ENCODE measurements around the gene COL8A2. TPM values are rescaled to one million over a fixed set of nuclear protein-coding genes. Genes with fewer than 3 reads are reported as not detected.

COL8A2 gene
- total and polyA plus RNA-seq, 2 donors: 6.7 to 11.5 TPM

DNA sequence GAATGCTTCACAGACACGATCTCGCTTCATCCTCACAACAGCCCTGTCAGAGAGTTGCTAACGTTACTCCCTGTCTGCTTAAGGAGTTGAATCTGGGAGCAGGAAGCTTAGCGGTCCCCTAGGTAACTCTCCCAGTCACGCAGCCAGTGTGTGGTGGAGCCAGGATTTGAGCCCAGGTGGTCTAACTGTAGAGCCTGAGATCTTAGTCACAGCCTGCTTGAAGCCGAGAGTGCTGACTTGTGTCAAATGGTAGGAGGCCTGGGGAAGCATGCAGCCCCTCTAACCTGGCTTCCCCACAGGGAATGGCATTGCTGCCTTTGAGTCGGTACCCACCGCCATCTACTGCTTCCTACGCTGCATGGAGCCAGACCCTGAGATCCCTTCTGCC is 32.2 kb downstream of the COL8A2 start:
- H3K9me3 ChIP-seq (ENCODE audit: control insufficient read depth in 2 of 2, insufficient read depth in 1 of 2, low read length in 1 of 2): no peaks in the 10 kb centered on the region
- no peak overlapping the region for H3K4me3 ChIP-seq (ENCODE audit: low read length in 2 of 2)
- H3K27me3 ChIP-seq (ENCODE audit: control insufficient read depth in 2 of 2, insufficient read depth in 1 of 2, low read length in 1 of 2): no peaks in the 10 kb centered on the region
- H3K4me1 ChIP-seq (ENCODE audit: control insufficient read depth in 2 of 2, insufficient read depth in 2 of 2, low read length in 2 of 2): peaks cover 11 to 18% of the 10 kb centered on the region in 2 donors
- WGBS: 98% methylated on average over 9 of the region's 9 CpGs
- peaks cover 48 to 51% of the 10 kb centered on the region in 2 donors for H3K36me3 ChIP-seq (ENCODE audit: control insufficient read depth in 2 of 2, insufficient read depth in 2 of 2, low read length in 1 of 2)
- no peak for DNase-seq (ENCODE audit: low read depth in 6 of 9, low spot score in 9 of 9)
- H3K27ac ChIP-seq (ENCODE audit: low read depth in 1 of 2, low read length in 1 of 2): no peak overlapping the region

- DNase-seq (ENCODE audit: low read depth in 6 of 9, low spot score in 9 of 9): no peak
- Histone ChIP-seq H3K27me3 (ENCODE audit: control insufficient read depth in 2 of 2, insufficient read depth in 1 of 2, low read length in 1 of 2) (no peaks in the 10 kb centered on the region), H3K9me3 (ENCODE audit: control insufficient read depth in 2 of 2, insufficient read depth in 1 of 2, low read length in 1 of 2) (no peaks in the 10 kb centered on the region), H3K4me1 (ENCODE audit: control insufficient read depth in 2 of 2, insufficient read depth in 2 of 2, low read length in 2 of 2) (peaks cover 11 to 18% of the 10 kb centered on the region in 2 donors), H3K36me3 (ENCODE audit: control insufficient read depth in 2 of 2, insufficient read depth in 2 of 2, low read length in 1 of 2) (peaks cover 48 to 51% of the 10 kb centered on the region in 2 donors), H3K4me3 (ENCODE audit: low read length in 2 of 2) (no peak overlapping the region), H3K27ac (ENCODE audit: low read depth in 1 of 2, low read length in 1 of 2) (no peak overlapping the region)
- 99% methylated on average over 17 of the region's 17 CpGs for WGBS
These were observed 32.7 kb downstream of the COL8A2 start for GRCh38 chr1:36092166-36092797.

GRCh38 chr1:36091698-36092097 is 33.3 kb downstream of the COL8A2 start:
- no peak overlapping the region for H3K27ac ChIP-seq (ENCODE audit: low read depth in 1 of 2, low read length in 1 of 2)
- peaks cover 48 to 51% of the 10 kb centered on the region in 2 donors for H3K36me3 ChIP-seq (ENCODE audit: control insufficient read depth in 2 of 2, insufficient read depth in 2 of 2, low read length in 1 of 2)
- H3K4me3 ChIP-seq (ENCODE audit: low read length in 2 of 2): no peak overlapping the region
- 97% methylated on average over 13 of the region's 13 CpGs for WGBS
- DNase-seq (ENCODE audit: low read depth in 6 of 9, low spot score in 9 of 9): no peak
- no peaks in the 10 kb centered on the region for H3K27me3 ChIP-seq (ENCODE audit: control insufficient read depth in 2 of 2, insufficient read depth in 1 of 2, low read length in 1 of 2)
- peaks cover 11 to 18% of the 10 kb centered on the region in 2 donors for H3K4me1 ChIP-seq (ENCODE audit: control insufficient read depth in 2 of 2, insufficient read depth in 2 of 2, low read length in 2 of 2)
- H3K9me3 ChIP-seq (ENCODE audit: control insufficient read depth in 2 of 2, insufficient read depth in 1 of 2, low read length in 1 of 2): no peaks in the 10 kb centered on the region

DNA sequence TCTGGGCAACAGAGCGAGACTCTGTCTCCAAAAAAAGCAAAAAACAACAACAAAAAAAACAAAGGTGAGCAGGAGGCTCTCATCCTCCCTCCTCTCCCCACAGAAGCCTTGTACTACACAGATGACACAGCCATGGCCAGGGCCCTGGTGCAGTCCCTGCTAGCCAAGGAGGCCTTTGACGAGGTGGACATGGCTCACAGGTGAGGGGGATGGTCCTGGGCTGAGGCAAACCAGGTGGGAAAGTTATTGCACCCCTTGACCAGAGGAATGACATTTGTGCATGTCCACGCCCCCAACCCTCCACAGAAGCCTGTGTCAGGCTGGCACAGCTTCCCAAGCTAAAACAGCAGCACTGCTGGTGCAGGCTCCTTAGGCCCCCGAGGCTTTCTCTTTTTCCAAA is 33.9 kb downstream of the COL8A2 start:
- 99% methylated on average over 4 of the region's 4 CpGs for WGBS
- Histone ChIP-seq H3K4me3 (ENCODE audit: low read length in 2 of 2) (no peak overlapping the region), H3K27me3 (ENCODE audit: control insufficient read depth in 2 of 2, insufficient read depth in 1 of 2, low read length in 1 of 2) (peaks cover 0 to under 1% of the 10 kb centered on the region in 2 donors), H3K27ac (ENCODE audit: low read depth in 1 of 2, low read length in 1 of 2) (no peak overlapping the region), H3K36me3 (ENCODE audit: control insufficient read depth in 2 of 2, insufficient read depth in 2 of 2, low read length in 1 of 2) (peaks cover 45 to 47% of the 10 kb centered on the region in 2 donors), H3K9me3 (ENCODE audit: control insufficient read depth in 2 of 2, insufficient read depth in 1 of 2, low read length in 1 of 2) (no peaks in the 10 kb centered on the region), H3K4me1 (ENCODE audit: control insufficient read depth in 2 of 2, insufficient read depth in 2 of 2, low read length in 2 of 2) (peaks cover 11 to 18% of the 10 kb centered on the region in 2 donors)
- DNase-seq (ENCODE audit: low read depth in 6 of 9, low spot score in 9 of 9): no peak

- Histone ChIP-seq H3K27ac (ENCODE audit: low read depth in 1 of 2, low read length in 1 of 2) (peak overlapping the region; percentile 49 to 86), H3K4me3 (ENCODE audit: low read length in 2 of 2) (peak overlapping the region; percentile 69 to 93), H3K9me3 (ENCODE audit: control insufficient read depth in 2 of 2, insufficient read depth in 1 of 2, low read length in 1 of 2) (no peaks in the 10 kb centered on the region), H3K4me1 (ENCODE audit: control insufficient read depth in 2 of 2, insufficient read depth in 2 of 2, low read length in 2 of 2) (peaks cover 11 to 18% of the 10 kb centered on the region in 2 donors), H3K36me3 (ENCODE audit: control insufficient read depth in 2 of 2, insufficient read depth in 2 of 2, low read length in 1 of 2) (peaks cover 35 to 36% of the 10 kb centered on the region in 2 donors), H3K27me3 (ENCODE audit: control insufficient read depth in 2 of 2, insufficient read depth in 1 of 2, low read length in 1 of 2) (peaks cover 3 to 14% of the 10 kb centered on the region in 2 donors)
- peak in 1 of 9 donors; percentile 26 for DNase-seq (ENCODE audit: low read depth in 6 of 9, low spot score in 9 of 9)
- 9% methylated on average over 32 of the region's 32 CpGs for WGBS
These were observed 35.5 kb downstream of the COL8A2 start for GRCh38 chr1:36089393-36090121.

GRCh38 chr1:36088577-36089392 is 36.2 kb downstream of the COL8A2 start, which contains the start of gene ADPRS:
ADPRS (plus strand) TSS chr1:36088892; CDS start chr1:36088905, 13 bp downstream.
- Histone ChIP-seq H3K9me3 (ENCODE audit: control insufficient read depth in 2 of 2, insufficient read depth in 1 of 2, low read length in 1 of 2) (no peaks in the 10 kb centered on the region), H3K36me3 (ENCODE audit: control insufficient read depth in 2 of 2, insufficient read depth in 2 of 2, low read length in 1 of 2) (peaks cover 27 to 29% of the 10 kb centered on the region in 2 donors), H3K27me3 (ENCODE audit: control insufficient read depth in 2 of 2, insufficient read depth in 1 of 2, low read length in 1 of 2) (peaks cover 6 to 22% of the 10 kb centered on the region in 2 donors), H3K27ac (ENCODE audit: low read depth in 1 of 2, low read length in 1 of 2) (peak within 1 kb of the TSS; percentile 49 to 86), H3K4me1 (ENCODE audit: control insufficient read depth in 2 of 2, insufficient read depth in 2 of 2, low read length in 2 of 2) (peaks cover 11 to 15% of the 10 kb centered on the region in 2 donors), H3K4me3 (ENCODE audit: low read length in 2 of 2) (peak within 1 kb of the TSS; percentile 69 to 93)
- under 1% methylated on average over 84 of the region's 84 CpGs for WGBS
- peak; percentile 72 to 93 (median 83) for DNase-seq (ENCODE audit: low read depth in 6 of 9, low spot score in 9 of 9)

GRCh38 chr1:36088265-36088576 is 36.8 kb downstream of the COL8A2 start:
- peaks cover 8 to 27% of the 10 kb centered on the region in 2 donors for H3K27me3 ChIP-seq (ENCODE audit: control insufficient read depth in 2 of 2, insufficient read depth in 1 of 2, low read length in 1 of 2)
- H3K4me1 ChIP-seq (ENCODE audit: control insufficient read depth in 2 of 2, insufficient read depth in 2 of 2, low read length in 2 of 2): peaks cover 13% of the 10 kb centered on the region in 2 donors
- WGBS: 35% methylated on average over 8 of the region's 8 CpGs
- peaks cover 22 to 23% of the 10 kb centered on the region in 2 donors for H3K36me3 ChIP-seq (ENCODE audit: control insufficient read depth in 2 of 2, insufficient read depth in 2 of 2, low read length in 1 of 2)
- H3K4me3 ChIP-seq (ENCODE audit: low read length in 2 of 2): peak overlapping the region; percentile 69 to 93
- DNase-seq (ENCODE audit: low read depth in 6 of 9, low spot score in 9 of 9): no peak
- H3K27ac ChIP-seq (ENCODE audit: low read depth in 1 of 2, low read length in 1 of 2): peak overlapping the region in 1 of 2 donors; percentile 32
- H3K9me3 ChIP-seq (ENCODE audit: control insufficient read depth in 2 of 2, insufficient read depth in 1 of 2, low read length in 1 of 2): no peaks in the 10 kb centered on the region

- no peak for DNase-seq (ENCODE audit: low read depth in 6 of 9, low spot score in 9 of 9)
- 97% methylated on average over 31 of the region's 31 CpGs for WGBS
- no peak overlapping the region for H3K27ac ChIP-seq (ENCODE audit: low read depth in 1 of 2, low read length in 1 of 2)
- H3K4me3 ChIP-seq (ENCODE audit: low read length in 2 of 2): no peak overlapping the region
- peaks cover 13% of the 10 kb centered on the region in 2 donors for H3K4me1 ChIP-seq (ENCODE audit: control insufficient read depth in 2 of 2, insufficient read depth in 2 of 2, low read length in 2 of 2)
- peaks cover 14 to 15% of the 10 kb centered on the region in 2 donors for H3K36me3 ChIP-seq (ENCODE audit: control insufficient read depth in 2 of 2, insufficient read depth in 2 of 2, low read length in 1 of 2)
- no peaks in the 10 kb centered on the region for H3K9me3 ChIP-seq (ENCODE audit: control insufficient read depth in 2 of 2, insufficient read depth in 1 of 2, low read length in 1 of 2)
- H3K27me3 ChIP-seq (ENCODE audit: control insufficient read depth in 2 of 2, insufficient read depth in 1 of 2, low read length in 1 of 2): peaks cover 8 to 33% of the 10 kb centered on the region in 2 donors
These were observed 37.5 kb downstream of the COL8A2 start for GRCh38 chr1:36087233-36088123.
